GM18499 (cell line): Measurements from ENCODE around the gene HNRNPM.
"Not testable (repeated sequence)": the region's sequence is repeated elsewhere in the genome, so short reads cannot be mapped to it uniquely, and the experiment has no call there.

Source experiments
- ATAC-seq: cut with Tn5 transposase; IDR thresholded peaks from one replicate; pipeline ENCODE4 v1.9.1; 2021; ENCODE audit warnings: moderate number of reproducible peaks; ENCODE audit not compliant: insufficient read depth, unreplicated experiment

The HNRNPM gene

GRCh38 chr19:8425331-8425730 lies 19.4 kb upstream of the HNRNPM start:
- not testable (repeated sequence) for ATAC-seq

DNA sequence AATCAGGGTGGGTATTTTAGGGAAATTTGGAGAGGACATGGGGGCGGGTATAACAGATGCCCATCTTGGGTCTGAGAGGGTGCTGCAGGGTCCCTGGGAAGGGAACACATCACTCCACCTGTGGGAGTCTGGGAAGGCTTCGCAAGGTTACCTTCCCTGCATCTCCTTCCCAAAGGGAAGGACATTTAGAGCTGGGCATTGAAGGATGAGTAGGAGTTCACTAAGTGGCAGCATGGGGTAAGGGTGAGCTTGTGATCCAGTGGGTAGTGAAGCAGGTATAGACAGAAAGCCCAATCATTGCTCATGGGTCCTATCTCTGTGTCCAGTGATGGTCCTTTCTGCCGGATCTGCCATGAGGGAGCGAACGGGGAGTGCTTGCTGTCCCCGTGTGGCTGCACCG lies 18.5 kb upstream of the HNRNPM start:
- ATAC-seq: no peak

GRCh38 chr19:8429044-8429443 lies 15.7 kb upstream of the HNRNPM start:
- ATAC-seq: no peak

DNA sequence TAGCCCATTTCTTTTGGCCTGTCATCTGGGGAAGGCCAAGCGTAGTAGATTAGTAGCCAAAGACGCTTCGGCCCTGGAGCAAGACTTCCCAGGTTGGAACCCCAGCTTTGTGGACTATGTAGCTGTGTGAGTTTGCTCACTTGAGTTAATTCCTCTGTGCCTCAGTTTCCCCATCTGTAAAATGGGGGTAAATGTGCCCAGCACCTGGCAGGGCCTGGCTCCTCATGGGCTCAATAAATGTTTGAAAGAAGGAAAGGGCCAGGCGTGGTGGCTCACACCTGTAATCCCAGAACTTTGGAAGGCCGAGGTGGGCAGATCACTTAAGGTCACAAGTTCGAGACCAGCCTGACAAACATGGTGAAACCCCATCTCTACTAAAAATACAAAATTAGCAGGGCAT lies 14.9 kb upstream of the HNRNPM start:
- ATAC-seq: no peak

- ATAC-seq: no peak
These were observed 14.1 kb upstream of the HNRNPM start for GRCh38 chr19:8430650-8431049.

GRCh38 chr19:8438236-8438635 lies 6.5 kb upstream of the HNRNPM start:
- no peak for ATAC-seq

- ATAC-seq: no peak
These were observed 2.8 kb upstream of the HNRNPM start for GRCh38 chr19:8441725-8442544.

GRCh38 chr19:8444140-8444676 lies 567 bp upstream of the HNRNPM start:
- not testable (repeated sequence) for ATAC-seq

GRCh38 chr19:8445488-8446001 lies 770 bp downstream of the HNRNPM start:
- ATAC-seq: no peak

DNA sequence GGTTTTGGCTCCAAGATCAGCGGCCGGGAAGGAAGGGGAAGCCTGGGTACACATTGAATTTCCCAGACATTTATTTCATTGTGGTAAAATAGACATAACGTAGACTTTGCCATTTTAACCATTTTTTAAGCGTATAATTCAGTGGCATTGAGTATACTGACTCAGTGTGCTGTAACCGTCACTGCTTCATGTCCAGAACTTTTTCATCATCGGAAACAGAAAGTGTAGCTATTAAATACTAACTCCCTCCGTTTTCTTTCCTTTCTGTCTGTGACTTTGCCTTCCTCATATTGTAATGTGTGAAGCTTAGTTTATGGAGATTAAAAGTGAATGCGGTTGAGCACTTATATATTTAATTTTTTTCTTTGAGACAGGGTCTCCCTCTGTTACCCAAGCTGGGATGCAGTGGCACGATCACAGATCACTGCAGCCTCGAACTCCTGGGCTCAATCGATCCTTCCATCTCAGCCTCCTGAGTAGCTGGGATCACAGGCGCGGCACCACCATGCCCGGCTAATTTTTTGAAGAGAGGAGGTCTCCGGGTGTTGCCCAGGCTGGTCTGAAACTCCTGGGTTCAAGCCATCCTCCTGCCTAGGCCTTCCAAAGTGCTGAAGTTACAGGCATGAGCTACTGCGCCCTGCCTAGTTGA lies 1.4 kb downstream of the HNRNPM start:
- no peak for ATAC-seq

- ATAC-seq: no peak
These were observed 5.1 kb downstream of the HNRNPM start for GRCh38 chr19:8449830-8450229.

GRCh38 chr19:8451377-8451776 lies 6.6 kb downstream of the HNRNPM start:
- no peak for ATAC-seq

- no peak for ATAC-seq
These were observed 7.1 kb downstream of the HNRNPM start for GRCh38 chr19:8451885-8452284.

DNA sequence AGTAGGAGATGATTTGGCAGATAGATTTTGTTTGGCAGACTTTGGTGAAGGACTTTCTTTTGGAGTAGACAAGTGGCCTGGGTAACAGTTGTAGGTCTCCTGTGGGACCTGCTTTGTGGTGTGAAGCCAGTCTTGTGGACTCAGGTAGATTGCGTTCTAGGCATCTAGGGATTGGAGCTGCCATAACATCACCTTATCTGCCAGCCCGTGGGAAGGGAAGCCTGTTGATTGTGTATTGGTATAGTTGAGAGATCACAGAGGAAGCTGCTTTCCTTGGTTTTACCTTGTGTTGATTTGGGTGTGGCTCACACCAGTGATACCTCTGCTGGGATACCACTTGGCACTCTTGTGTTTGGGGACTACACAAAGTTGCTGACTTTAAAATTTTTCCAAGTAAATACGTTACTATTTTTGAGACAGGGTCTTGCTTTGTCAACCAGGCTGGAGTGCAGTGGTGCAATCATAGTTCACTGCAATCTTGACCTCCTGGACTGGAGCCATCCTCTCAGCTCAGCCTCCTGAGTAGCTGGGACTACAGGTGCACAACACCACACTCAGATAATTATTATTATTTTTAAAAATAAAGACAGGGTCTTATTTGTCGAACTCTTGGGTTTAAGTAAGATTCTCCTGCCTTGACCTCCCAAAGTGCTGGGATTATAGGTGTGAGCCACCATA lies 7.8 kb downstream of the HNRNPM start:
- ATAC-seq: no peak

GRCh38 chr19:8453616-8454015 lies 8.8 kb downstream of the HNRNPM start:
- ATAC-seq: no peak

DNA sequence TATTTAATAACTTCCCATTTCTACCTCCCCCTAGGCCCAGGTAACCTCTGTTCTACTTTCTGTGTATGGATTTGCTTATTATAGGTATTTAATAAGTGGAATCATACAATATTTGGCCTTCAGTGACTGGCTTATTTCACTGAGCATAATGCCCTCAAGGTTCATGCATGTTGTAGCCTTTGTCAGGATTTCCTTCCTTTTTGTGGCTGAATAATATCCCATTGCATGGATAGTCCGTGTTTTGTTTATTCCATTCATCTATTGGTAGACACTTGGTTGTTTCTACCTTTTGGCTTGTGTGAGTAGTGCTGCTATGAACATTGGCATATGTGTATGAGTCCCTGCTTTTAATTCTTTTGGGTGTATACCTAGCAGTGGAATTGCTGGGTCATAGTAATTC lies 9.4 kb downstream of the HNRNPM start:
- ATAC-seq: no peak

DNA sequence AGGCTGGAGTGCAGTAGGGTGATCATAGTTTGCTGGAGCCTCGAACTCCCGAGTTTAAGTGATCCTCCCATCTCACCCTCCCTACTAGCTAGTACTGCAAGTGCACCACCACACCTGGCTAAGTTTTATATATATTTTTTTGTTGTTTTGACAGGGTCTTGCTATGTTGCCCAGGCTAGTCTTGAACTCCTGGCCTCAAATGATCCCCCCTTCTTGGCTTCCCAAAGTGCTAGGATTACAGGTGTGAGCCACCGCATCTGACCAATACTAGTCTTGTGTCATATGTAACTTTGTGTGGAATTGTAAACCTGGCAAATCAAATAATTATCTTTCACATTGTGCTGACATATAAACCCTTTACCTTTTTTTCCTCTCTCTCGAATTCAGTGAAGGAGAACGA lies 10.2 kb downstream of the HNRNPM start:
- ATAC-seq: no peak

DNA sequence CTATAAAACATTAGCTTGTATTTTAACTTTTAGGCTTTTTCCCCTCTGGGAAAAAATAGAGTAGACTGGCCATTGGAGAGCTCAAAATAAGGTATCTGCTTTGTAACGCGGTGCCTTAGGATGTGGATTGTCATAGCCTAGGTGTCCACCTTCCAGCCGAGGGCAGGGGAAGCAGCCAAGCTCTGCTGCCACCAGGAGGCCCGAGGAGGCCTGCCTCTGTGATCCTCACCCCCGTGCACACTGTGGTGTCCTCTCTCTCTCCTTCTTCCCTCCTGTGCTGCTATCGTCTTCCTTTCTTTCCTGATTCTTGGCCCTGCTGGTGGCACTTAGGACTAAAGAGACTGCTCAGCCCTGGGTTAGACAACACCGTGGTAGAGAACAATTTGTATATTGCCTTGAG lies 11.3 kb downstream of the HNRNPM start:
- ATAC-seq: no peak

DNA sequence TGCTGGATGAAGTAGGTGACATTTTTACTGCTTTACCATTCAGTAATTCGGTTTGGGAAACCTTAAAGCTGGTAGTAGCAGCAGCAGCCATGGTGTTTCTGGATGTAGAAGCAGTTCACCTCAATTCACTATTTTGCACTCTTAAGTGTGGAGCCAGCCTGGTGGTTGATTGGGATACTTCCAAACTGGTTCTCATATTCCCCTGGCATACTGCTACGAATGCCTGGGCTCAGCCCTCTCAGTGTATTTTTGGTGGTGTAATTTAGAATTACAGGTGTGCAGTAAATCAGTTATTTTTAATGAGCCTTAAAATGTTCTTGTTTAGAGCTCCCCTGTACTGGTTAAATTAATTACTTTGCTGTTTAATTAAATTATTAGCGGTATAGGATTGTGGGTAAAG lies 12.4 kb downstream of the HNRNPM start:
- no peak for ATAC-seq

DNA sequence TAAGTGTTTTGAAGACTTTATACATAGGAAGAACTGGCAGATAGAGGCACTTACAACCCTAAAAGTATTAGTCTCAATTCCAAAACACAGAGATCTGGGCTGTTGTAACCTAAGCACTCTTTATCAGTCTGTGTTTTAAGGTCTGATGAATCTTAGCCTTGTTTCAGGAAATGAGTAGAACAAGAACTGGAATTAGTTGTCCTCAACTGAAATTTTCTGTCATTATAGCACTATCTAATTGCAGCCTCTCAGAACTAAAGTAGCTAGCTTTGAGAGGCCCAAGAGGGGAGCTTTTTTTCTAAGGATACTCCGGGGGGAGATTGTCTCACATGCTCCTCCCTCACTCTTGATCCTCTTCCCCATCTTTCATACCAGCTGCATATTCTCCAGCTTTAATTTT lies 13.1 kb downstream of the HNRNPM start:
- ATAC-seq: no peak

- ATAC-seq: no peak
These were observed 13.6 kb downstream of the HNRNPM start for GRCh38 chr19:8458380-8458779.
